Glutamatergic neuron (in vitro differentiated cells): Measurements from ENCODE around the gene NABP2. TPM values are rescaled to one million over a fixed set of nuclear protein-coding genes. Genes with fewer than 3 reads are reported as not detected.
"Not testable (repeated sequence)": the region's sequence is repeated elsewhere in the genome, so short reads cannot be mapped to it uniquely, and the experiment has no call there.

Experiments used
- DNase-seq: peaks from one replicate; pipeline ENCODE4 v3.0.0; 2022
- H3K27ac Mint-ChIP-seq: one replicate; pipeline ENCODE4 v1.8.0; 2020; ENCODE audit warnings: mild to moderate bottlenecking, mixed read lengths, inconsistent platforms; ENCODE audit not compliant: unreplicated experiment
- H3K27me3 Mint-ChIP-seq: one replicate; pipeline ENCODE4 v1.8.0; 2020; ENCODE audit warnings: mild to moderate bottlenecking, moderate library complexity, mixed read lengths, inconsistent platforms; ENCODE audit not compliant: unreplicated experiment
- H3K36me3 Mint-ChIP-seq: one replicate; pipeline ENCODE4 v1.8.0; 2020; ENCODE audit warnings: mild to moderate bottlenecking, mixed read lengths, inconsistent platforms; ENCODE audit not compliant: unreplicated experiment
- H3K4me1 Mint-ChIP-seq: one replicate; pipeline ENCODE4 v1.8.0; 2020; ENCODE audit warnings: mild to moderate bottlenecking, low read depth, mixed read lengths, inconsistent platforms; ENCODE audit not compliant: unreplicated experiment
- H3K4me3 Mint-ChIP-seq: one replicate; pipeline ENCODE4 v1.8.0; 2020; ENCODE audit warnings: mild to moderate bottlenecking, mixed read lengths, inconsistent platforms; ENCODE audit not compliant: unreplicated experiment
- H3K9me3 Mint-ChIP-seq: one replicate; pipeline ENCODE4 v1.8.0; 2020; ENCODE audit warnings: mild to moderate bottlenecking, moderate library complexity, mixed read lengths, inconsistent platforms; ENCODE audit not compliant: unreplicated experiment
- total RNA-seq: library from RNA; stranded (reverse); fragmentation: NEBNext Ultra II Directional; extraction: Animal tissue kit (Norgen Biotek cat#: 25700); gene quantifications from one replicate; pipeline ENCODE4 v1.2.1, GENCODE V29; 2021; ENCODE audit not compliant: unreplicated experiment
- TF ChIP-seq, protein P1 (sequence below): fragments of 200-600 bp; sonication (generic); IDR thresholded peaks from one replicate; pipeline ENCODE4 v1.5.0; 2021; ENCODE audit not compliant: partially characterized antibody, unreplicated experiment

The NABP2 gene
- total RNA-seq, 1 donor from 2014 or later: 42.6 TPM

DNA sequence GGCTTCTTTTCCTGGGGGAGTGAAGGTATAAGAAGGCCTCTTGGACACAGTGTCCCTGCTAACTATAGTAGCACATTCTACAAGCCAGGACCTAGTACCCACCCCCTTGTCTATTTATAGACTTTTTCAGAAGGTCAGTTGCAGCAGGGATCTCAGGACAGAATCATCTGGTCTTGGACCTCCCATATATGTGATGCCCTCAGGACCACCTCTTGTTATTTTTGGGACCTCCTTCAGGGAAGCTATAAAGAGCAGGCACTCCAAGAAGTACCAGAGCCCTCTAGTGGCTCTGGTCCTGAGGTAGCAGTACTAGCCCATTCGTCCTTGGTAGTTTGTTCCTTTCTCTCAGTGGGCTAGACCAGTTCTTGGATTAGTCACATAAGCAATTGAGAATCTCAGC lies 46.9 kb downstream of the NABP2 start:
- Mint-ChIP-seq H3K27ac (no peak overlapping the region), H3K4me1 (peaks cover 5% of the 10 kb centered on the region), H3K9me3 (peaks cover 2% of the 10 kb centered on the region), H3K27me3 (peaks cover 7% of the 10 kb centered on the region), H3K4me3 (no peak overlapping the region), H3K36me3 (no peaks in the 10 kb centered on the region)
- TF ChIP-seq, protein P1, sequence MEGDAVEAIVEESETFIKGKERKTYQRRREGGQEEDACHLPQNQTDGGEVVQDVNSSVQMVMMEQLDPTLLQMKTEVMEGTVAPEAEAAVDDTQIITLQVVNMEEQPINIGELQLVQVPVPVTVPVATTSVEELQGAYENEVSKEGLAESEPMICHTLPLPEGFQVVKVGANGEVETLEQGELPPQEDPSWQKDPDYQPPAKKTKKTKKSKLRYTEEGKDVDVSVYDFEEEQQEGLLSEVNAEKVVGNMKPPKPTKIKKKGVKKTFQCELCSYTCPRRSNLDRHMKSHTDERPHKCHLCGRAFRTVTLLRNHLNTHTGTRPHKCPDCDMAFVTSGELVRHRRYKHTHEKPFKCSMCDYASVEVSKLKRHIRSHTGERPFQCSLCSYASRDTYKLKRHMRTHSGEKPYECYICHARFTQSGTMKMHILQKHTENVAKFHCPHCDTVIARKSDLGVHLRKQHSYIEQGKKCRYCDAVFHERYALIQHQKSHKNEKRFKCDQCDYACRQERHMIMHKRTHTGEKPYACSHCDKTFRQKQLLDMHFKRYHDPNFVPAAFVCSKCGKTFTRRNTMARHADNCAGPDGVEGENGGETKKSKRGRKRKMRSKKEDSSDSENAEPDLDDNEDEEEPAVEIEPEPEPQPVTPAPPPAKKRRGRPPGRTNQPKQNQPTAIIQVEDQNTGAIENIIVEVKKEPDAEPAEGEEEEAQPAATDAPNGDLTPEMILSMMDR: no peak
- no peak for DNase-seq

DNA sequence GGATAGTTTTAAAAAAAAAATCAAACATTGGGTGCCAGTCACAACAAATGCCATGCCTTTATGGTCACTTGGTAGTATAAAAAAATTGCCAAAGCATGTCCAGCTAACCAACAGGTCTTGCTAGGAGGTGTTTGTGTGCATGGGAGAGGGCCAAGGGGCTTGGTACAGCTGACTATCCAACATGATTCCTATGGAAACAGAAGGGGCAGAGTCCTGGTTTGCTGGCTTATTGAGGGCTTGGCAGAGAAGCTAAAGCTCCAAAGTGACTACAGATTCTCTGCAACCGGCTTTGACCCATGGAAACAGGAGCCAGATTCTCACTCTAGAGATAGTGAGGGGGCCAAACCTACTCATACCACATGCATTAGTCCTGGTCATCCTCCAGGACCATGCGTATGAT lies 48.3 kb downstream of the NABP2 start:
- H3K9me3 Mint-ChIP-seq, H3K4me3 Mint-ChIP-seq, DNase-seq, H3K27me3 Mint-ChIP-seq, H3K27ac Mint-ChIP-seq, H3K36me3 Mint-ChIP-seq, H3K4me1 Mint-ChIP-seq: not testable (repeated sequence)

DNA sequence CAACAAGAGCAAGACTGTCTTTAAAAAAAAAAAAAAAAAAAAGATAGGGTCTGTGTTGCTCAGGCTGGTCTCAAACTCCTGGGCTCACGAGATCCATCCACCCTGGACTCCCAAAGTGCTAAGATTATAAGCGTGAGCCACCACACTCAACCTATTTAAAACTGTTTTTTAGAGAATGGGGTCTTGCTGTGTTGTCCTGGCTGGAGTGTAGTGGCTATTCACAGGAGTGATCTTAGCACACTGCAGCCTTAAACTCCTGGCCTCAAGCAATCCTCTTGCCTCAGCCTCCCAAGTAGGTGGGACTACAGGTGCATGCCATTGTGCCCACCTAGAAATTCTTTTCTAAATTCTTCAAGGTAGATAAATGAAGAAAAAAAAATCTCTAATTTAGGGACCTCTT lies 50.2 kb downstream of the NABP2 start:
- TF ChIP-seq, protein P1: no peak
- Mint-ChIP-seq H3K4me3 (no peak overlapping the region), H3K27ac (no peak overlapping the region), H3K9me3 (peaks cover 2% of the 10 kb centered on the region), H3K4me1 (no peaks in the 10 kb centered on the region), H3K36me3 (peaks cover 4% of the 10 kb centered on the region), H3K27me3 (peaks cover 3% of the 10 kb centered on the region)
- DNase-seq: no peak

DNA sequence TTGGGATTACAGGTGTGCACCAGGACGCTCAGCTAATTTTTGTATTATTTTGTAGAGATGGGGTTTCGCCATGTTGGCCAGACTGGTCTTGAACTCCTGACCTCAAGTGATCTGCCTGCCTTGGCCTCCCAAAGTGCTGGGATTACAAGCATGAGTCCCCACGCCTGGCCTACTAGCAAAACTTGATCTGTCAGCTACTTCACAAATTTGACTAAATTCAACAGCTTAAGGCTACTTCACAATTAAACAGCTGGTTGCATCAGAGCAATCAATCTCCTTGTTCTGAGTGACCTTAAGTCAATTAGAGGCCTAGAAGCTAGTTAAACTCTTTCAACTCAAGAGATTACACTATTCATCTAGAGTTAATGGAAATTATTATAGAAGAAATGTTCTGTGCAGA lies 54.8 kb downstream of the NABP2 start:
- TF ChIP-seq, protein P1: no peak
- Mint-ChIP-seq H3K4me3 (no peak overlapping the region), H3K27ac (no peak overlapping the region), H3K9me3 (peaks cover 3% of the 10 kb centered on the region), H3K27me3 (peaks cover 2% of the 10 kb centered on the region), H3K36me3 (peaks cover 6% of the 10 kb centered on the region), H3K4me1 (no peaks in the 10 kb centered on the region)
- DNase-seq: no peak

Other genes starting within 250 kb of the NABP2 start
- gene SUOX, start 227.1 kb upstream of the NABP2 start, total RNA-seq: 23.9 TPM
- gene IKZF4, start 203.3 kb upstream of the NABP2 start, total RNA-seq: 24.1 TPM
- gene RPS26, start 182.4 kb upstream of the NABP2 start, total RNA-seq: 29.8 TPM
- 33.7 TPM for gene ERBB3, start 144.2 kb upstream of the NABP2 start, total RNA-seq
- gene PA2G4, start 119.8 kb upstream of the NABP2 start, total RNA-seq: 86.5 TPM
- gene RPL41, start 107.7 kb upstream of the NABP2 start, total RNA-seq: 1,433 TPM
- gene ZC3H10, start 106.1 kb upstream of the NABP2 start, total RNA-seq: 11.1 TPM
- 144 TPM for gene ESYT1, start 96.1 kb upstream of the NABP2 start, total RNA-seq
- gene MYL6B, start 71.8 kb upstream of the NABP2 start, total RNA-seq: 232 TPM
- 2,223 TPM for gene MYL6, start 66.0 kb upstream of the NABP2 start, total RNA-seq
- 196 TPM for gene SMARCC2, start 34.9 kb upstream of the NABP2 start, total RNA-seq
- gene RNF41, start 2.4 kb upstream of the NABP2 start, total RNA-seq: 72.6 TPM
- 0.61 TPM for gene SLC39A5, start 5.7 kb downstream of the NABP2 start, total RNA-seq
- gene ANKRD52, start 34.0 kb downstream of the NABP2 start, total RNA-seq: 49.1 TPM
- gene COQ10A, start 42.6 kb downstream of the NABP2 start, total RNA-seq: 18.9 TPM
- gene CS, start 76.0 kb downstream of the NABP2 start, total RNA-seq: 257 TPM
- 141 TPM for gene CNPY2, start 91.6 kb downstream of the NABP2 start, total RNA-seq
- gene PAN2, start 109.7 kb downstream of the NABP2 start, total RNA-seq: 101 TPM
- gene IL23A, start 114.5 kb downstream of the NABP2 start, total RNA-seq: 0.42 TPM
- gene STAT2, start 135.8 kb downstream of the NABP2 start, total RNA-seq: 74.7 TPM
- not detected for gene APOF, start 138.5 kb downstream of the NABP2 start, total RNA-seq
- gene TIMELESS, start 225.1 kb downstream of the NABP2 start, total RNA-seq: 17.9 TPM
- gene MIP, start 230.3 kb downstream of the NABP2 start, total RNA-seq: not detected
- gene SPRYD4, start 244.2 kb downstream of the NABP2 start, total RNA-seq: 3.6 TPM